ENCODE results near the gene DIAPH3.
"Not testable (repeated sequence)": the region's sequence is repeated elsewhere in the genome, so short reads cannot be mapped to it uniquely, and the experiment has no call there.

DIAPH3 gene

GRCh38 chr13:60066226-60066625, 97.5 kb downstream of the DIAPH3 start:
- no peak for DNase-seq (ENCODE audit: low spot score)
- no peak for TF ChIP-seq CTCF (IDR thresholded peaks at IDR 0.05; ENCODE audit: extremely low read depth, insufficient read depth, missing control alignments)
- in situ Hi-C loops (cut with MboI; ENCODE audit: low pct_unique_long_range_greater_than_20kb, low sequenced_read_pairs, unreplicated experiment) = no loop called here

GRCh38 chr13:60062502-60062901, 101.2 kb downstream of the DIAPH3 start:
- no peak for TF ChIP-seq CTCF (IDR thresholded peaks at IDR 0.05; ENCODE audit: extremely low read depth, insufficient read depth, missing control alignments)
- in situ Hi-C loops (cut with MboI; ENCODE audit: low pct_unique_long_range_greater_than_20kb, low sequenced_read_pairs, unreplicated experiment) = no loop called here
- no peak for DNase-seq (ENCODE audit: low spot score)

DNA sequence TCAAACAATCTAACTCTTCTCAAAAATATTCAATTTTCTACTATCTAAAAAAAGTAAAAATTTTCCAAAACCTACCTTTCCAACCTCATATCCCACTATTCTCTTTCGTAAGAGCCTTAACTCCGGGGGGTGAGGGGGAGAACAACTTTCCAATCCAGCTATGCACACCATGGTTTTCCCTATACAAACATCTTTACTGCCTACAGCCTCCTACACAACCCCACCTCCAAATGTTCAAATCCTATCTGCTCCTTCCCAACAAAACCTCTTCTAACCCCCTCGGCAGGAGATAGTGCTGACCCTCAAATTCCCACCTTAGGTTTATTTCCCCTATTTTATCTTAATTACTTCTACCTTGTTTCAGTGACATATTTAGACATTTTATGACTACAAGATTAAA, 102.0 kb downstream of the DIAPH3 start:
- no peak for DNase-seq (ENCODE audit: low spot score)
- in situ Hi-C loops (cut with MboI; ENCODE audit: low pct_unique_long_range_greater_than_20kb, low sequenced_read_pairs, unreplicated experiment) = no loop called here
- TF ChIP-seq CTCF (IDR thresholded peaks at IDR 0.05; ENCODE audit: extremely low read depth, insufficient read depth, missing control alignments) = no peak

DNA sequence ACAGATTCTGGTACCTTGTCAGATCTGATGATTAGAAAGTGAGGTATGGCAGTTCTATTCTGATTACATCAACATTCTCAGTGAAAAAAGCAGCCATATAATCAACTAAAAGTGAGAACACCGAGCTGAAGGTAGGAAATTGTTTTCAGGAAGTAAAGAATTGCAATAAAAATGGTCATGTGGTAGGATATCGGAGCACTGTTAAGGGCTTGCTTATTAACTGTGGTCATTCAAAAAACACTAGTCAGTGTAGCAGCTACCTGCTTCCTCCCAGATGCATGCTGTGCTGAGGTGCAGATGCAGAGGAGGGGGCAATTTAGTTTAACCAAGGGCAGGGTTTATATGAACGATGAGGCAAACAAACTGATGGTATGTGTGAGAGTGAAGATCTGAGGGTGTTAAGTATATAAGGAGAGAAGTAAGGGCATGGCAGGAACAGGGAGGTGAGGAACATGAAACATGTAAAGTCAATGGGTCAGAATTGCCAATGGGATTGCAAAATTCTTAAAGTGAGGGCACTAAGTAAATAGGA, 111.9 kb downstream of the DIAPH3 start:
- DNase-seq (ENCODE audit: low spot score) = no peak
- in situ Hi-C loops (cut with MboI; ENCODE audit: low pct_unique_long_range_greater_than_20kb, low sequenced_read_pairs, unreplicated experiment) = no loop called here
- TF ChIP-seq CTCF (IDR thresholded peaks at IDR 0.05; ENCODE audit: extremely low read depth, insufficient read depth, missing control alignments) = no peak

DNA sequence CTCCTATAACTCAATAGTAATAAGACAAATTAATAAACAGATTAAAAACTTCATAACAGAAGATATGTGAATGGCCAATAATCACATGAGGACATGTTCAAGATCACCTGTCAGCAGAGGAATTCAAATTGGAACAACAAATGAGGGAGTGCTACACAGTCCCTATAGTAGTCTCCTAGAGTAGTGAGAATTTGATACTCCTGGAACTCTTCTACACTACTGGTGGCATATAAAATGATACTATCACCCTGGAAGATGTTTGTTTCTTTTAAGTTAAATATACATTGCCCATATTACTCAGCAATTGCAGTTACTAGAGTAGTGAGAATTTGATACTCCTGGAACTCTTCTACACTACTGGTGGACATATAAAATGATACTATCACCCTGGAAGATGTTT, 115.4 kb downstream of the DIAPH3 start:
- DNase-seq (ENCODE audit: low spot score); in situ Hi-C loops (cut with MboI; ENCODE audit: low pct_unique_long_range_greater_than_20kb, low sequenced_read_pairs, unreplicated experiment): not testable (repeated sequence)

DNA sequence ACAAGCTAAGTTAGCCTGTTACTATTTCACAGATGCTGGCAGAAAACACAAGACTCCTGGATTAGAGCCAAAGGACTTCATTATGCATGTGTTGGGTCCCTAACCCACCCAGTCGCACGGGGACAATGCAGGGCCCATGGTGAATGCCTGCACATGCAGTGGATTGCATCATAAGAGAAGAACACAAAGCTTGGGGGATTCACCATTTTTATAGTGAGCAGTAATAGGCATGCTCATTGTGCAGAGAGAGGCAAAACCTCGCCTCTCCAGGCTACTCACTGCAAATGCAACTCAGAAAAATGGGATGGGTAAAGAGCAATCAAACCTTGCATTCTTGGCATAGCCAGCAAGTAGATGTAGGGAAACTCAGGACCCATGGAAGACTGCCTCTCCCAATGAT, 115.8 kb downstream of the DIAPH3 start:
- no peak for TF ChIP-seq CTCF (IDR thresholded peaks at IDR 0.05; ENCODE audit: extremely low read depth, insufficient read depth, missing control alignments)
- DNase-seq (ENCODE audit: low spot score) = no peak
- in situ Hi-C loops (cut with MboI; ENCODE audit: low pct_unique_long_range_greater_than_20kb, low sequenced_read_pairs, unreplicated experiment) = no loop called here

DNA sequence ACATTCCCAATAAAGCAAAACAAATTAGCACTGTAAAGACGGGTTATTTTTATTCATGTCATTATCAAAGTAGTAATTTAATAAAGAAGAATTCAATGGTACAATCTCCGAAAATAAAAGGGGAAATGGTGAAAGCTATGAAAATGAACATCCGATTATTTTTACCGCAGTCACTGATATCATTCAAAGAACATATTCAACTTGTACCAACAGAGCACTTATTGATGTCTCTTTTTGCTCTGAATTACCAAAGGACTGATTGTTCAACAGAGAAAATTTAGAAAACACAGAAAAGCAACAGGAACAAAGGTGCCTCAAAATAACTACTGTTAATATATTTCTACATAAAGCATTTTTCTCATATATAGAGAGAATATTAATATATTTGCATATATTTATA, 119.4 kb downstream of the DIAPH3 start:
- no peak for TF ChIP-seq CTCF (IDR thresholded peaks at IDR 0.05; ENCODE audit: extremely low read depth, insufficient read depth, missing control alignments)
- DNase-seq (ENCODE audit: low spot score) = no peak
- in situ Hi-C loops (cut with MboI; ENCODE audit: low pct_unique_long_range_greater_than_20kb, low sequenced_read_pairs, unreplicated experiment) = no loop called here

All from GM13977 (cell line).